HUES6 (cell line): ENCODE measurements around the gene ATP1B3.
"Not testable (repeated sequence)": the region's sequence is repeated elsewhere in the genome, so short reads cannot be mapped to it uniquely, and the experiment has no call there.

ENCODE experiments used
- H3K27ac ChIP-seq: 2 replicates; pipeline ENCODE4 v1.7.0; 2013; ENCODE audit warnings: low read depth, mild to moderate bottlenecking, low read length, inconsistent platforms
- H3K27me3 ChIP-seq: 2 replicates; pipeline ENCODE4 v1.6.1; 2013; ENCODE audit warnings: low read length; ENCODE audit not compliant: control insufficient read depth, insufficient read depth
- H3K36me3 ChIP-seq: 2 replicates; pipeline ENCODE4 v1.6.1; 2013; ENCODE audit warnings: low read length; ENCODE audit not compliant: control insufficient read depth, insufficient read depth
- H3K4me1 ChIP-seq: 2 replicates; pipeline ENCODE4 v1.6.1; 2013; ENCODE audit warnings: low read length; ENCODE audit not compliant: control insufficient read depth, insufficient read depth
- H3K4me3 ChIP-seq: 2 replicates; pipeline ENCODE4 v1.5.1; 2013; ENCODE audit warnings: low read depth, low read length
- H3K9ac ChIP-seq: one replicate; pipeline ENCODE4 v1.6.1; 2013; ENCODE audit warnings: mild to moderate bottlenecking, low read length
- H3K9me3 ChIP-seq: 2 replicates; pipeline ENCODE4 v1.6.1; 2013; ENCODE audit warnings: low read depth, low read length; ENCODE audit not compliant: control insufficient read depth, insufficient read depth

Gene ATP1B3

DNA sequence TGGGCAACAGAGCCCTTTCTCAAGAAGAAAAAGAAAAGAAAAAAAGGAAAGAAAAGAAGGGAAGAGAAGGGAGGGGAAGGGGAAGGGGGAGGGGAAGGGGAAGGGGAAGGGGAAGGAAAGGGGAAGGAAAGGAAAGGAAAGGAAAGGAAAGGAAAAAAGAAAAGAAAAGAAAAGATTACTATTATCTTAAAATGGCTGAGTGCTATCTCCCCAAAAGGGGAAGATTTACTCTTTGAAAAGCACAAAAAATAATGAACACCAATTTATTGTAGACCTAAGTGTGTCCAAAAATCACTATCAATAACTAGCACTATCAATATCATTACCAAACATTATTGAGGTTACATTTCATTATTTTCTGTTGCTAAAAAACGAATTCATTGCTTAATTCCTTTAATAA is 89.0 kb downstream of the ATP1B3 start:
- H3K27me3 ChIP-seq, result no peaks in the 10 kb centered on the region
- H3K27ac ChIP-seq, result no peak overlapping the region
- H3K9ac ChIP-seq, result no peak overlapping the region
- H3K4me1 ChIP-seq, result no peaks in the 10 kb centered on the region
- no peaks in the 10 kb centered on the region for H3K9me3 ChIP-seq
- H3K4me3 ChIP-seq, result no peak overlapping the region
- peaks cover 22% of the 10 kb centered on the region for H3K36me3 ChIP-seq

DNA sequence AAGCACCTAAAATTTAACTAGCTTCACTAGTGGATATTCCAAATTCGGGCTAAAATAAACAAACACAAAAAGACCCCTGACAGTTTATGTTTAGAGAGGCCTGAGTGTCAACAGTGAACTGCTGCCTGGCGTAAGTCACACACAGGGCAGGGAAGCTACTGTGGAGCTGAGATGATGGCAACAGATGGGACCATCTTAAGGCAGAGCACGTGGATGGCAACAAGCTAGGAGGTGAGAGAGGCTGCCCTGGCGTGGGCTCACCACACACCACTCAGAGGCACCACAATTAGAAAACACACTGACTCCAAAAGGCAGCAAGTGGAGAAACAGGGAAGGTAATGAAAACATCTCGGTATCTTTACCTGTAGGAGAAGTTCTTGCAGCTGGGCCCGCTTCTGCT is 93.3 kb downstream of the ATP1B3 start:
- Histone ChIP-seq H3K9ac (no peak overlapping the region), H3K27ac (no peak overlapping the region), H3K9me3 (no peaks in the 10 kb centered on the region), H3K4me3 (no peak overlapping the region), H3K36me3 (peaks cover 18% of the 10 kb centered on the region), H3K27me3 (no peaks in the 10 kb centered on the region), H3K4me1 (no peaks in the 10 kb centered on the region)

DNA sequence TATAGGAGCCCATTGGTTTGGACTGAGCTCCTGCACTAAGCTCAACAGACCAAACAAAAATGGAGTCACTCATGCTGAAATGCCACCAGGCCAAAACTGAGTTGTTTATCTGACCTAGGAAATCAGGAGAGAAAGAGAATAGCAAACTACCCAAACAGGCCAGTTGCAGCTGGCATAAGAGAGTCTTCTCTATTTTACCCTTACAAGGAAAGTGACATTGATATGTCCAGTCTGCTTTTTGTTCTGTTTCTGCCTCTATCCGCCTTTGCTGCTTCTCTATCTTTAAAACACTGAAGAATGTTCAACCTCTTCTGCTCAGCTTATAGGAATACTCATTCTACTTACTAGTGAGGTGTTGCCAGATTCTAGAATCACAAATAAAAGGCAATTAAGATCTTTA is 95.1 kb downstream of the ATP1B3 start:
- no peak overlapping the region for H3K4me3 ChIP-seq
- H3K36me3 ChIP-seq, result peaks cover 23% of the 10 kb centered on the region
- H3K4me1 ChIP-seq, result no peaks in the 10 kb centered on the region
- no peak overlapping the region for H3K9ac ChIP-seq
- no peaks in the 10 kb centered on the region for H3K27me3 ChIP-seq
- H3K27ac ChIP-seq, result no peak overlapping the region
- H3K9me3 ChIP-seq, result no peaks in the 10 kb centered on the region

DNA sequence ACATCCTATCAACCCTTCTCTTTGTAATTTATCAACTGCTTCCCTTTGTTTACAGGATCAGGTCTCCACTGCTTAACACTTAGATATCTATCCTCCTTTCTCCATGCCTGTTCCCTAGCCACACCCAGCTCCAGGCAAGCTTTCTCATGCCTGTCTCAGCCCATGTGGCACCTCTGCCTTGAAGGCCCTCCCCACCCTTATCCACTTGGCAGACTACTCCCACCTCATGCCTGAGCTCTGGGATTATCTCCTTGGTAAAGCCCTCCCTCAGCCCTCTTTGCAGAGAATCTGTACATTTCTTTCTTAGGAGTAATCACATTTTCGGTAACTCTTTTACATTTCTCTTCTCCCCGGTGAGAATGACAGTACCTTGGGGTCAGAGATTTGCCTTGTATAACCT is 96.0 kb downstream of the ATP1B3 start:
- no peaks in the 10 kb centered on the region for H3K9me3 ChIP-seq

DNA sequence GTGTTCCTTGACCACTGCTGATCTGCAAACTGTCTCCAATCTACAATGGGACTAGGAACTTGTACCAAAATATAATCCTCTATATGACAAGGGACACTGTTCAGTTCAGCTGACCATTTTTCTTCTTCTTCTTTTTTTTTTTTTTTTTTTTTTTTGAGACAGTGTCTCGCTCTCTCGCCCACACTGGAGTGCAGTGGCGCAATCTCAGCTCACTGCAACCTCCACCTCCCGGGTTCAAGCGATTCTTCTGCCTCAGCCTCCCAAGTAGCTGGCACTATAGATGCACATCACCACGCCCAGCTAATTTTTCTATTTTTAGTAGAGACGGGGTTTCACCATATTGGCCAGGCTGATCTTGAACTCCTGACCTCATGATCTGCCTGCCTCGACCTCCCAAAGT is 98.3 kb downstream of the ATP1B3 start:
- H3K36me3 ChIP-seq, result peaks cover 20% of the 10 kb centered on the region; the same call in 1 of the 2 replicates
- H3K4me3 ChIP-seq, H3K27me3 ChIP-seq: not testable (repeated sequence)

More for the DNA sequence above, 96.0 kb downstream of the ATP1B3 start:
- H3K27ac ChIP-seq, result no peak overlapping the region
- no peaks in the 10 kb centered on the region for H3K27me3 ChIP-seq
- H3K4me1 ChIP-seq, result no peaks in the 10 kb centered on the region
- no peak overlapping the region for H3K9ac ChIP-seq
- H3K4me3 ChIP-seq, result no peak overlapping the region
- peaks cover 23% of the 10 kb centered on the region for H3K36me3 ChIP-seq

More for the DNA sequence above, 98.3 kb downstream of the ATP1B3 start:
- H3K27ac ChIP-seq, H3K4me1 ChIP-seq, H3K9me3 ChIP-seq, H3K9ac ChIP-seq: not testable (repeated sequence)
